GM19023 (cell line): ENCODE measurements around the gene PRKCE.
"Not testable (repeated sequence)": the region's sequence is repeated elsewhere in the genome, so short reads cannot be mapped to it uniquely, and the experiment has no call there.

Experiments used
- ATAC-seq: cut with Tn5 transposase; IDR thresholded peaks from one replicate; pipeline ENCODE4 v1.9.1; 2021; ENCODE audit warnings: mild to moderate bottlenecking, moderate library complexity; ENCODE audit not compliant: unreplicated experiment

The PRKCE gene

DNA sequence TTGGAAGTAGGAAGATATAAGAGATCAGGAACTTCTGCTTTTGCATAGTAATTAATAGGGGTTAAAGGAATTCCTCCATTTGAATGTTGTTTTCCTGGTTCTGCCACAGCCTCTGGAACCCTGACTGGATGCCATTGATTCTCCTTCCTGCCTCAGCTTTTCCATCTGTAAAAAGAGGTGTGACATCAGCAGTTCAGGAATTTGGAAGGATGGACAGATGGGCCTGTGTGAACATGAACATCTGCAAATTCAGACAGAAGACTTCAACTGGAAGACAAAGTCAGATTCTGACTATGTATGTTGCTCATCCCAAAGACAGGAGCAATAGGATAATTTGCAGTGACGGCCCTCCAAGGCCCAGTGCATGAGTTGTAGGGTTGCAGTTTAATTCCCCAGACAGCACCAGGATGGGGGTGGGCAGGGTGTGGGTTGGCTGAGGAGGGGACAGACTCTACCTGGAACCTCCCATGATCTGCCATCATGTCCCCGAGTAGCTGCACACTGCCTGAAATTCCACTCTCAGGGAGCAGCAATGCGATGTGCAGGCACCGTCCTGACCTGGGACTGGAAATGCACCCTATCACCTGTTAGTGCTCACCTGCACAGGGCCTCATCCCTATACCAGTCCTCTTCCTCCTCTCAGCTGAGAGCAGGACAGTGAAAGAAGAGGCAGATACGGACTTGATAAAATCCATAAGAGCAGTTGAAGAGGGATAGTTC is 546.8 kb downstream of the PRKCE start:
- ATAC-seq = no peak

DNA sequence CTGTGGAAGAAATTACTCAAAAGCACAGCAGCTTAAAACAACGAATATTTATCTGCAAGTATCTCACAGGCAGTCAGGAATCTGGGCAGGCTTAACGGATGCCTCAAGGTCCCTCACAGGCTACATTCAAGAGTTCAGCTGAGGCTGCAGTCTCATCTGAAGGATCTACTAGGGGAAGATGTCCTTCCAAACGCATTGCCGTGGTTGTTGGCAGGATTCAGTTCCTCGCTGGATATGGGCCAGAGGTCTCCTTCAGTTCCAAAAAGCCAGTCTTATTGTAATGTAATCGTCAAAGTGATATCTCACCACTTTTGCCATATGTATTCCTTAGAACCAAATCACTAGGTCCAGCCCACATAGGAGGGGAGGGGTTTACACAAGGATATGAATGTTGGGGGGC is 547.5 kb downstream of the PRKCE start:
- ATAC-seq = no peak

DNA sequence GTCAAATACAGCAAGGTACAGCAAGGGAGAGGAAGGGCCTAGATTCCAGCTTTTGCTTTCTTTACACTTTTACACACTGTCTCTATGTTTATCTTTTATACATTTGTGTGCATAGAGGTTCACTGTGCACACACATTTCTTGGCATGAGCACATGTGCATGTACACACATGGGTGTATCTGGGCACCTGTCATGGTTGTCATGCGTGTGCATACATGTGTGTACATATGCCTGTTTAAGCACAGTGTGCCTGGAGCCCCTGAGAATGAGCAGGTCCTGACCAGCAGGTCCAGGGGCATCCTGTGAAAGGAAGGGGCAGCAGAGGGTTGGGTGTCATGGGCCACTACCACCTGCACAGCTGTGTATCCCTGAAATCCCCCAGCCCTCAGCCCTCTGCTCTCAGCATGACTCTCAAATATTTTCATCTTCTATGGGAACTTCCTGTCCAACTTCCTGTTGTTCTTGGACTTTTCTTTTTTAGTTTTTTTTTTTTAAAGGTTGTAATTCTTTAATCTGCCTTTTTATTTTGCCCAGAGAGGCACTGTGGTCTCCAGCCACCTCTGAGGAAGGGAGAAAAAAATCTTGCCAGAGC is 548.7 kb downstream of the PRKCE start:
- no peak for ATAC-seq

DNA sequence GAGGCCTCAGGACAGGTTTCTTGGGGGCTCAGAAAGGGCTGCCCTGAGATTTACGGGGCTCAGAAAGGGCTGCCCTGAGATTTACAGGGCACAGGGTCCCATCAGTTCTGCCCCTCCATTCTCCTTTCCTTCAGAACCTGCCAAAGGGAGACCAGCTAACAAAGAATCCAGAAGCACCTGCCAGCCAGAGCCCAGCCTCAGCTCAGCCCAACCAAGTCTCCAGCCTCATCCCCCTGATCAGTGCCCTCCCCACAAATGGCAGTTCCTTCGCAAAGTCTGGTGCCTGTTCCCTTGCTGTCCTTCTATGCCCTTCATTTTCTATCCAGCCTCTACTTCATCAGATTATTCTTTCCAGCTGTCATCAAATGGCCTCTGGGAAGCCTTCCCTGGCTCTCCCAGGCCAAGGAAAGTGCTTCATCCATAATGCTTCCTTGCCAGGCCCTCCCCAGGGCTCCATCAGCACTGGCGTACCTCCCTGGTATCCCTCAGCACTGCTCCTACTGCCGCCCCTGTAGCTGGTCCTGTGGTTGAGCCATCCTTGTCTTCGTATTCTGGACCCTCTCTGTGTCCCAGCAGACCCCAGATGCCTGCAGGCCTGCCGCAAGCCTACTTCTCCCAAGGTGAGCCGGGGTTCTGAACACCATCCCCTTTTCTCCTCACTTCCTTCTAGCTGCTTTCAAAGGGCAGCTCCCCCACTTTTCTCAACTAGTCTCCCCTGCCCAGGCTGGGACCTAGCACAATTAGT is 549.6 kb downstream of the PRKCE start:
- ATAC-seq = no peak

DNA sequence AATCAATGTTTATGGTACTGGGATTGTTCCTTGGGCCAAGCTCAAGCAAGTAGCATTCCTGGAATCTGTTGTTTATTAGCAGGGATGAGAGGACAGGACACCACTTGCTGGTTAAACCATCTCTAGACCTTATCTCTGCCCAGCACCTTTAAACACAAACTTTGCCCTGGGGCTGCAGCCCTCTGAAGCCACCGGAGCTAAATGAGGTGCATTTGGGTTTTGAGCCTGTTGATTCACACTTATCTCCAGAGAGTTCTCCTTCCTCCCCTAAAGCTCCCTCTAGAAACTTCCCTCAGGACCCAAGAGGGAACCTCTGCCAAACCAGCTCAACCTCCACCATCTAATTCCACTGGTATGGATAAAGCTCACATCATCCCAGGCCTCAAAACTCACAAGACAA is 551.0 kb downstream of the PRKCE start:
- ATAC-seq = no peak

DNA sequence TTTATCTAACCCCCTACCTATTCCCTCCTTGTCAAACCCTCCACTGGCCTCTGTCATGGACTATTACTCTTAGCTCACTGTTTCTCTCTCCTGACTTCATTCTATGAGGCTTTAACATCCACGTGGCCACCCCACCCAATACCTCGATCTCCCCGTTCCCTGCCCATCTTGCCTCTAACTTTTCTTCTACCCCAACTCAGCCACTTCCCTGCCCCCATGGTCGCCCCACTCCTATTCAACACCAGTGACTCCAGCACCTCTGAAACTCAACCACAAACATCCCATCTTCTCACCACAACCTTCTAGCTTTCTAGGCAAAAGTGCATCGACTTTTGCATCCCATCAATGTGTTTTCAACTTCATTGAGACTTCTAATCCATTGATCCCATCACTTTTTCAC is 551.5 kb downstream of the PRKCE start:
- no peak for ATAC-seq

DNA sequence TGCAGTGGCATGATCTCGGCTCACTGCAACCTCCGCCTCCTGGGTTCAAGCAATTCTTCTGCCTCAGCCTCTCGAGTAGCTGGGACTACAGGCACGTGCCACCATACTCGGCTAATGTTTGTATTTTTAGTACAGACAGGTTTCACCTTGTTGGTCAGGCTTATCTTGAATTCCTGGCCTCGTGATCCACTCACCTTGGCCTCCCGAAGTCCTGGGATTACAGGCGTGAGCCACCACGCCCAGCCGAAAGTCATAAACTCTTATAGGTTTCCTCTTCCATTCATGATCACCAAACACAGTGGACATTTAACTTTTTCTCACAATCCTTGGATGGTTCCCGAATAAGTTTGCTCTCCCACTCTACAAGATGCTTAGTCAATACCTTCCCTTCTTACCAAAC is 552.2 kb downstream of the PRKCE start:
- ATAC-seq = not testable (repeated sequence)

DNA sequence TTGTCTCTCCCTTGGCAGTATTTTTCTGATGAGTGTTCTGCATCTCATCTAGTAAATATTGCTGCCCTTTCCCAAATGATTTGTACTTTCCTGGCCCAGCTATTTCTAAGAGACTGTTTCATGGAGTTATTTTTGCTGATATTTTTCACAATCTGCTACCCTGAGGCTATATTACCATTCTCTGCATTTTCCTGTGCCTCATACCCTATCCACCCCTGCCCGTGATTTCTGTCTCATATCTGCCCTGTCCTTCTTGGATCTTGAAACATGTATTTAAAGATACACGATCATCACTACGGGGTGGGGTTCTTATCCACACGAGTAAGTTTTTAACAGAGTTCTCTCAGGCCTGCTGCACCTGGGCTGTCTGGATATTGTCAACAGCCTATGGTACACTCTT is 556.1 kb downstream of the PRKCE start:
- no peak for ATAC-seq

DNA sequence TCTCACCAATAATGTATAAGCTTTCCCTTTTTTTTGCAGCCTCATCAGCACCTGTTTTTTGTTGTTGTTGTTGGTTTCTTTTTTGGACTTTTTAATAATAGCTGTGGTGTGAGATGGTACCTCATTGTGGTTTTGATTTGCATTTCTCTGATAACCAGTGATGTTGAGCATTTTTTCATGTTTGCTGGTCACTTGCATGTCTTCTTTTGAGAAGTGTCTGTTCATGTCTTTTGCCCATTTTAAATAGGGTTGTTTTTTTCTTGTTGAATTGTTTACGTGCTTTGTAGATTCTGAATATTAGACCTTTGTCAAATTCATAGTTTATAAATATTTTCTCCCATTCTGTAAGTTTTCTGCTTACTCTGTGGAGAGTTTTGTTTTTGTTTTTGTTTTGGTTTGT is 557.3 kb downstream of the PRKCE start:
- no peak for ATAC-seq

DNA sequence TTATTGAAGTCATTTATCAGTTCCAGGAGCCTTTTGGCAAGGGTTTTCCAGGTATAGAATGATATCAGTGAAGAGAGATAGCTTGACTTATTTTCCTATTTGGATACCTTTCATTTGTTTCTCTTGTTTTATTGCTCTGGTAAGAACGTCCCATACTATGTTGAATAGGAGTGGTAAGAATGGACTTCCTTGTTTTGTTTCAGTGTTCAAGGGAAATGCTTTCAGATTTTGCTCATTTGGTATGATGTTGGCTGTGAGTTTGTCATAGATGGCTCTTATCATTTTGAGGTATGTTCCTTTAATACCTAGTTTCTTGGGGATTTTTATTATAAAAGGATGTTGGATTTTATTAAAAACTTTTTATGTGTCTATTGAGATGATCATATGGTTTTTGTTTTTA is 558.6 kb downstream of the PRKCE start:
- ATAC-seq = no peak

DNA sequence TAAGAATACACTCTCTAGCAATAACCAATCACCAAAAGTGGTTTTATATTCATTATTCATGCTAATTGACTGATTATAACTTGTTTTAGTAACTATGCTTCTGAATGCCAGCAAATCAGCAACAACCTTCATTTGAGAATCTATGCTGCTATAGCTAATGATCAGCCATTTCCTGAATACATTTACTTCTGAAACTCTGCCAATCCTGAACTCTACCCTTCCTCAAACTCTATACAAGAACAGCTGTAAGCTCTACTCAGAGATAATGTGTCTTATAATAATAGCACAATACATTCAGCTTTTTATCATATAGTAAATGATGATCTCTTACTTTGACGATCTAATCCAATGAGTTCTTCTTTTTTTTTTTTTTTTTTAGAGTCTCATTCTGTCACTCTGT is 560.0 kb downstream of the PRKCE start:
- no peak for ATAC-seq

DNA sequence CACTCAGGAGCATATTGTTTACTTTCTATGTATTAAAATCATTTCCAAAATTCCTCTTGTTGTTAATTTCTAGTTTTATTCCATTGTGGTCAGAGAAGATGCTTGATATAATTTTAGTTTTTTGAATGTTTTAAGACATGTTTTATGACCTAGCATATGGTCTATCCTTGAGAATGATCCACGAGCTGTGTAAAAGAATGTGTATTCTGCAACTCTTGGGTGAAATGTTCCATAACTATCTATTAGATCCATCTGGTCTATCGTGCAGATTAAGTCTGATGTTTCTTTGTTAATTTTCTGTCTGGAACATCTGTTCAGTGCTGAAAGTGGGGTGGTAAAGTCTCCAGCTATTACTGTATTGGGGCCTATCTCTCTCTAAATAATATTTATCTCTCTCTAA is 562.4 kb downstream of the PRKCE start:
- no peak for ATAC-seq

DNA sequence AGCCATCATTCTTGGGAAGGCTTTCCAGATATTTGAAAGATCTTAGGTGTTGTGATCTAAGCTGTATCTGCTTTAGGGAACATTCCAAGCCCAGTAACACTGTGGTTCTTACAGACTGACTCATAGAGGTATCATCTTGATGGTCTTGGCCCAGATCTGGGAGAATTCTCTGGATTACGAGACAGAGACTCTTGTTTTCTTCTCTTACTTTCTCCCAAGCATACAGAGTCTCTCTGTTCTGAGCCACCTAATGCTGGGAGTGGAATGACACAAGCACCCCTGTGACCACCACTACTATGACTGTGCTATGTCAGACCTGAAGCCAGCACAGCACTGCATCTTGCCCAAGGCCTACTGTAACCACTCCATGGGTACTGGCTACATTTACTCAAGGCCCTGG is 564.7 kb downstream of the PRKCE start:
- ATAC-seq = no peak

DNA sequence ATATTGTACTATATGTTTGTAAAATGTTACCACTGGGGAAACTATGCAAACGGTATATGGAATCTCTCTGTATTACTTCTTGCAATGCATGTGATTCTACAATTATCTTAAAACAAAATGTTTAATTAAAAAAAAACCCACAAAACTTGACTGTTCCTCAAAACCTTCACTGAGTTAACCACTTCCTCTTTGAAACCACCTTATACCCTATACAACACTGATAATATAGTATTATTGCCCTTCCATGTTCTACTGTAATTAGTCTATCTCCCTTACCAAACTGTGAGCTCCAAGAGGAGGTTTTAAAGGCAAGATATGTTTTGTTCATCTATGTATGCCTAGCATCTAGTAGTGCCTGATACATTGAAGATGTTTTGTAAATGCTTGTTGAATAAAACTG is 572.0 kb downstream of the PRKCE start:
- not testable (repeated sequence) for ATAC-seq

DNA sequence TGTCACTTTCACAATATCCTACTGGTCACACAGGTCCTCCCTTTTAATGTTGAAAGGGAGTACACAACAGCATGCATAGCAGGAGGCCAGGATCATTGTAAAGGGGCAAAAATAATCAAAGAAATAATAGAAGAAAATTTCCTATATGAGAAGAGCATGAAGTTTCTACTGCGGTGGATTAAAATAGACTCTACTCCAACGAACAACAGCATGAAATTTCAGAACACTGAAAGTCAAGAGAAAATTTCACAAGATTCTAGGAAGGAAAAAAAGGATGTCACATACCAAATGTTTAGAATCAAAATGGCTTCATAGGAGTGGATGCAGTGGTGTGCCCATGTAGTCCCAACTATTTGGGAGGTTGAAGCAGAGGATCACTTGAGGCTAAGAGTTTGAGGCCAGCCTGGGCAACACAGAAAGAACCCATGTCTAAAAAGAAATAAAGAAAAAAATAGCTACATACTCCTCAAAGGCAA is 573.7 kb downstream of the PRKCE start:
- no peak for ATAC-seq

DNA sequence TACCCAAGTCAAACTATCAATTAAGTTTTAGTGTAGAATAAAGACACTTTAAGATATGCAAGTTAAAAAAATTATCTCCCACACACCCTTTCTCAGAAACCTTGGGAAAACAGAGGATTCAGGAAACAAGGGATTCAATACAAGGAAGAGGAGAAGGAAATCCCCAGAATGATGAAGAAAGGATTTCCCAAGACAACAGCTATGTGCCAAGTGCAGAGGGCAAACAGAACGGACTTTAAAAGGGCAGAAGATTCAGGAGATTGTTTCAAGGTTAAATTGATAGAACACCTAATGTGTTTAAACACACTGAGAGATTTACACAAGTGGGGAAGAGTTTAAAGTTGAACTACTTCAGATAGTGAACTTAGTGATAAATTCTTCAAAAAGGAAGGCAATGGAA is 574.3 kb downstream of the PRKCE start:
- ATAC-seq = no peak

DNA sequence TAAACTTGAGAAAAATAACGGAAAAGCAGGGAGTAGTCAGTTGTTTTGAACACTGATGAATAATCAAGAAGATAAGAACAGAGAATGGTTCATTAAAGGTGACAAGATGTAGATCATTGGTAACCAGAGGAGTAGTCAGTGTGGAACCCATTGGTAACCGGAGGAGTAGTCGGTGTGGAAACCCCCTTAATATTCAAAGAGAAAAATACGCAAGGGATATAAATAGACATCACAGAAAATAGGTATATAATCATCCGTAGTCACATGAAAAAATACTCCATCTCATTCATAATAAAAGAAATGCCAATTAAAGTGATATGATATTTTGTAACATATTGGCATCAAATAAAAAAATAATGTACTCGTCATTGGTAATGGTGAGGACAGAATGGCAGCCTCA is 575.1 kb downstream of the PRKCE start:
- no peak for ATAC-seq

DNA sequence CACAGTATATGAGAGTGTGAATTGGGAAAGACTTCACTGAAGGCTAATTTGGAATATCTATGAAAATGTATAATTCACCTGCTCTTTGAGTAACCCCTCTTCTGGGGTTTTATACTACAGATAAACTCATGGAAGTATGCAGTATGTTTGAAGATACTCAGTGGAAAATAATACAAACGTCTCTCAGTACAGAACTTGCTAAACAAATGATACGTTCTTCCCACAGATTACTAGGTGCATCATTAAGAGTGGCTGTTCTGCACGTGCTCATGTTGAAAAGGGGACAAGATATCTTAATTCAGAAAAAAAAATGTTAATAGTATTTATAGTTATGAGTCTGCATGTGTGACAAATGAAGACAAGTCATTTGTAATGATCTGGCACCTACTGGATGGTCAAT is 575.5 kb downstream of the PRKCE start:
- ATAC-seq = no peak

DNA sequence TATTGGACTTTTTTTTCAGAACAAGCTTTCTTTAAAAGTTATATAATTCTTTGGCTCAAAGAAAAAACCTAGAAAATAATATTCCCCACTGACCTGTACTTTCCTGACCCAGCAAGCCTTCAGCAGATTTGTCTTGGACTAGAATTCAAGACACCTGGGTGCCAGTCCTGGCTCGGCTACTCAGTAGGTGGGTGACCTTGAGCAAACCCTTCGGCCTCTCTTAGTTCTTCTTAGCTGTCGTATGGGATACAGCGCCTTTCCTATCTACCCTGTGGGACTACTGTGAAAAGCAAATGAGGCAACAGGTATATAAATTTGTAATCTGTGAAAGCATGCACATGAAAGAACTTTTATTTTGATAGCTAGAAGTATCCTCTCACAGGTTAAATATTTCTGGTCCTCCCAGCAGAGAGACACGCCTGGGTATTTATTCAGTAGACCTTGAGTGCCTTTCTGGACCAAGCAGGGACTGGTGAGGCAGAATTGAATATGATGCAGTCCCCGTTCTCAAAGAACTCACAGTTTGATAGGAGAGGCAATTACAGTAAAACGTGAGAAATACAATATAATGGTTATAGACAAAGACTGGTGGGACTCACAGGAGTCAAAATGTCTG is 576.3 kb downstream of the PRKCE start:
- ATAC-seq = no peak

DNA sequence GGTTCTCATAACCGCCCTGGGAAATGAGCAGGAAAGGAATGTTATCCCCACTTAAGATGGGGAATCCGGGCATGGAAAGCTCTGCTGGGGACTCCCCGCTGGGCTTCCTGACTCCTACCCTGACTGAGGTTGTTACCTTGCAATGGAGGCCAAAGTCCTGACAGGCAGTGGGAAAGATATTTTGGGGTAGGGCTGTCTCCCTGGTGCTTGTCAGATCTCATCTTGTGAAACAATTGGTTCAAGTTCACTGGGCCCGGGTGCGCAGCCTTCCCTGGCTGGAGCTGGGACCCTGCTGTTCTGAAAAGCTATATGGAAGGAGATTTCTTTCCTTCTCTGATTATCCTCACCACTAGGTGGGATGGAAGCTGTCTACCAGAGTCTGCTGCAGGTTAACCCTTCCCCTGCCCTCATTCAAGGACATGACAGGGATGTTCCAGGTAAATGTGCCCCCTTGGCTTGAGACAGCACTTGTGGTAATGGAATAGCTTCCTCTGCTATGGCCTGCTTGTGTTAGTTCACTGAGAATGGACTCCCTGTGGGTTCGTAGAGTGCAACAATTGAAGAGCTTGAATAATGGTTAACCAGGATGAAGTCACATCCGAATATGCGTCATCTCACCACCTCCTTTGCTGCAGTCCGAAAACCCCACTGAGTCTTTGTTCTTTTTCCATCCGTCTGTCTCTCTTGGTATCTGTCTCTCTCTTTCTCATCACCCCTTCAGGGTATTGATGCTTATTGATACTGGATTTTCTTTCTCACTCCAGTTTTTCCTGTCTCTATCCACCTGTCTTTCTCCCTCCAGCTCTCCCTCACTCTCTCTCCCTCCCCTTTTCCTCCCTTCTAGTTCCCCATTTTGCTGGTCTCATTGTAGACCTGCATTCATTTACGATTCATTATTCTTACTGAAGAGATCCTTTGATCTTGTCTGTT is 577.9 kb downstream of the PRKCE start:
- ATAC-seq = peak; percentile 83

DNA sequence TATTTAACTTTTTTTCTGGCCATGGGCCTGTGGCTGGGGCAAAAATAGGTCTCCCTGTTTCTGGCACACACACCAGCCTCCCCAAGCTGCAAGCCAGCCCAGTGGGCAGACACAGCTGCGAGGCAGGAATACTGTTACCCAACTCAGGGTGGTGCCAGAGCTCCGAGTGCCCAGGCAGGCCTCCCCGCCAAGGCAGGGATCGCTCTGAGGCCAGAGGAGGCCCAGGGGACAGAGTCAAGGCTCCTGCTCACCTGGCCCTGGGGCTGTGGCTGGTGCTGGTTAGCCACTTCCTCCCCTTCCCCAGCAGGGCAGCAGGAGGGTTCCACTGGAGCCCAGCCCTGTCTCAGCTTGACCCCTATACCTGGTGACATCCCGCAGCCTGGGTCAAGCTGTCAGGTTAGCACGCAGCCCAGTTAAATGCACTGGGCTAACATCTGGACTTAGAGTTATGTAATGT is 578.7 kb downstream of the PRKCE start:
- peak; percentile 51 for ATAC-seq
